GM19025 (cell line): ENCODE results near the gene PRELID1.
"Not testable (repeated sequence)": the region's sequence is repeated elsewhere in the genome, so short reads cannot be mapped to it uniquely, and the experiment has no call there.

Experiments used
- ATAC-seq: cut with Tn5 transposase; IDR thresholded peaks from one replicate; pipeline ENCODE4 v1.9.1; 2021; ENCODE audit warnings: mild to moderate bottlenecking, low read depth, moderate library complexity; ENCODE audit not compliant: unreplicated experiment

The PRELID1 gene

DNA sequence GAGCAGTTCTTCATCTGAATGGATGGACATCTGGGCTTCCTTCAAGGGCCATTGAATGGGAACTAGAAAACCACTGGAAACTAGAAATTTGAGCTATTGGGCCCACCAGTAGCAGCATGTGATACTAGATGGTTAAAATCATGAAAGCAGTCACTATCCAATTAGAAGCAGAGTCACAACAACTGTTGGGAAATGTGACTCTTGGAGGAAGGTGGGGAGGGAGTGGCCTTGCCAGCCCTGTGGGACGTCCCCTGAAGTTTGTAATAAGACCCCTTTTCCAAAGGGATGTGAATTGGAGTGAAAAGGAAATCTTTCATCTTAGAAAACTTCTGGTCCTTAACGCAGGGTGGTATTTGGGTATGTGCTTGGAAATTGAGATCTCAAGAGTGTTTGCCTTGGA is 5.7 kb upstream of the PRELID1 start:
- no peak for ATAC-seq

DNA sequence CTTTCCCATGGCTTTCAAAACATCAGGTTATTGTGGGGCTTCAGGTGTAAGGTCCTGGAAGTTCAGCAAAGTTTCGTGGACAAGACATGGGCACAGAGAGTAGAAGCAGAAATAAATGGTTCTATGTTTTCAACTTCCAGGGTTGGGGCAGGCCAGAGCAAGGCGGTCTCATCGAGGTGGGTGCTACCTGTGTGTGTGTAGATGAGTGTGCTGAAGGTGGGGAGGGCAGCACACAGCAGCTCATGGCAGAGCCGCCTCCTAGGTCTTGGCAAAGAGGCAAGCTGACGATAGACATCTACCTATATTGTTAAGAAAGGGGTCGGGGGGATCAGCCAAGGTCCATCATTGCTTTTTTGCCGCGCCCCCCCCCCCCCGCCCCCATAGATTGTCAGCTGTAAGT is 3.9 kb upstream of the PRELID1 start:
- no peak for ATAC-seq

DNA sequence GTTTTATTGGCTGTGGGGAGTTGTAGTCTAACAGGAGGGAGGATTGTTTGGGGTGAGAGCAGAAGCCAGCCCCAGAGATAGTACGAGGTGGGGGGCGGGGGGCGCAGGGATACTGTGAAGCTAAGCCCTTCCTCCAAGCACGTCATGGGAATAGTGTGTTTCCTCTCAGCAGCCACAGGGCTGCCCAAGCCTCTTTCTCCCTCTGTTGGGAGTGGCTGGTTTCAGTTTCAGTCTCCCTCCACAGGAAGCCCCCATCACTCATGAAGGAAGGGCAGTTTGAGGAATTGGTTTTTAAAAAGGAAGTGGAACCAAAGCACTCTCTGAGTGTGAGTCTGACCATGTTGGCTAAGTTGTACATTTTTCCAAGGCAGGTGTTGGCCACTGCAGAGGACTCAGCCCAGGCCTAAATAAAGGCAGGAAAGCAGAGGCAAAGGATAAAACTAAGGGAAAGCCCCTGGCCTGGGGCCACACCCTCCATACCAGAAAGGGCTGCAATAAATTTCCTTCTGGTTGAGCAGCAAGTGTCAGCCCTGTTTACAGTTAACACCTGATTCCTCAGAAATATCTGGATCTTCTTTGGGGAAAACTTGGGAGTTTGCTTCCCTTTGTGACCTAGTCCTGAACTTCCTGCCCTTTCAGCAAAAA is 3.2 kb upstream of the PRELID1 start:
- ATAC-seq, result peak; percentile 31

DNA sequence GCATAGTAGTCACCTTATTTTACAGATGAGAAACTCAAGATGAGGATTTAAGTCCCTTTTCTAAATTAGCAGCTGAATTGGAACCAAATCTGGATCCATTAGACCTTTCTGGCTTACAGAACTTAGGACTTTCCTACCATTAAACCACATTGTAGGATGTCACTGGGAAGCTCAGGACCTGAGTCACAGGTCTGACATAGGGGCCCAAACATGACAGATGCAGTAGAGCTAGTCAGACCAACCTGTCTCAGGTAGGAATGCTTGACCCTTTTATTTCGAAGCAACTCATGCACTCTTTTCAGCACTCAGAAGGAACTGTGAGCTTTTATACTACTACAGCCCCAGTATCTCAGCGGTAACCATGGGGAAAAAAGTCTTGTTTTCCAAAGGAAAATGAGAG is 2.6 kb upstream of the PRELID1 start:
- ATAC-seq, result no peak

DNA sequence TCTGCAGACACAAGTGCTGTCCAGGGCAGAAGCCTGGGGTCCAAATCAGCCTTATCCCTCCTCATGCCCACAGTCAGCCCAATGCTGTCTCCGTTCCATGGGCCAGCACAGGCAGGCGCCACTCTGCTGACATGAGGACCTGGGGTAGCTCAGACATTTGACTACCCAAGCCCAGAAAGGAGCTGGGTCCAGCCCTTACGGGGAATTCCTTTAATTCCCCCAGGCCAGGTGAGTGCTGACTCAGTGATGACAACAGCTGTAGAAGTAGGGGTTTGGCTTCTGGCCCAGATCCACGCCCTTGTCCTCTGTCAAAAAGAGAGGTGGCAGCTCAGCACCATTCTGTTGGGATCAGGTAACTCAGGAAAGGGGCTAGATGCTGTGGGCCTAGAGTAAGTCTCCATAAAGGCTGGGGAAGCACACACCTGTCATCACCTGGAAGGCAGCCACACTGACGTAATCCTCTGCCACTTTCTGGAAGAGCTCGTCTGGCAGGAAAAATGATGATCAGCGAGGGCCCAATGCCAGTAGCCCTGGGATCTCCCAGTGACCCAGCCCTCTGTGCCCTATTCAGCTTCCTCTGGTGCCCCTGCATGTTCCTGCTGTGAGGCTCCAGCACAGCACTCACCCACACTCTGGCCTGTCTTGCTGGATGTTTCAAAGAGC is 2.0 kb upstream of the PRELID1 start:
- ATAC-seq, result no peak

DNA sequence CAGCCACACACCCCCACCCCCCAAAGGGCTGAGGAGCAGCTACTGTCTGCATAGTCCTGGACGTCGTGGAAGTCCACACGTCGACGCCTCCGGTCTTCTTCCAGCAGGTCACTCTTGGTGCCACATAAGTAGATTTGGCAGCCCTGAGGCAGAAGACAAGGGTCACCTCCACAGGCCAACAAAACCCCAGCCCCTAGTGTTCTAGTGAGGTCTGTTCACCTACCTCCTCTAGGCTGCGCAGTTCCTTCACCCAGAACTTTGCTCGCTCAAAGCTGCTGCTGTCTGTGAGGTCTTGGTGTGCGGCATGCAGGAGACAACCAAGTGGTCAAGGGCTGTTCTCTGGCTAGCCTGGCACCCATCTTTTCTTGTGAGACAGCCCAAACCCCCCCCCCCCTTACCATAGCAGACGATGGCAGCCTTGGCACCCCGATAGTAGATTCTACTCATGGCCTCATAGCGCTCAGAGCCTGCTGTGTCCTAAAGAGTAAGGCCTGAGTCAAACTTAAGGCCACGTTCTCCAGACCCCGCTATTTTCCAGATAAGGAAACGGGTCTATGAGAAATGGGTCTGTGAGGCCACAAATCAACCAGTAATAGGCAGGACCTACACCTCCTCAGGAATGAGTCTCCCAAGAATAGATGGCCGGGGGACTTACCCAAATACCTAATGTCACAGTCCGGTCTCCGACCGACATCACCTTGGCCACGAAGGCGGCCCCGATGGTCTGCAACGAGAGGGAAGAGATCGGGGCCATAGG is 1.1 kb upstream of the PRELID1 start:
- ATAC-seq, result no peak

DNA sequence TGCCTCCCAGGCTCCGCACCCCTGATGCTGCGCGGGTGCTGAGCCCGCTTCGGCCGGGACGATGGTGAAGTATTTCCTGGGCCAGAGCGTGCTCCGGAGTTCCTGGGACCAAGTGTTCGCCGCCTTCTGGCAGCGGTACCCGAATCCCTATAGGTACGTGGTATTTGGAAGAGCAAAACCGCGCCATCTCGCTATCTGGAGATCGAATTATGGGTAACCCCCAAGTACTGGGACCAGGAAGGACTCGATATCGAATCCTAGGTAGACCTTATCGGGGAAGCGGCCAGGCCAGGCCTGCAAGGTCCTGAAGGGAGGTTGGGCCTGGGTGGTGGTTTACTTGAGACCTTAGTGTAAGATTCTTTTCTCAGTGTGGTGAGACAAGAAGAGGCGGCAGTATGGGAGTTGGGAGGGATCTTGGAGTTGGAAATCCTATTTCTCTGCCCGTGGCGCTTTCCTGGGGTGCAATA is 359 bp downstream of the PRELID1 start:
- peak; percentile 3 for ATAC-seq

DNA sequence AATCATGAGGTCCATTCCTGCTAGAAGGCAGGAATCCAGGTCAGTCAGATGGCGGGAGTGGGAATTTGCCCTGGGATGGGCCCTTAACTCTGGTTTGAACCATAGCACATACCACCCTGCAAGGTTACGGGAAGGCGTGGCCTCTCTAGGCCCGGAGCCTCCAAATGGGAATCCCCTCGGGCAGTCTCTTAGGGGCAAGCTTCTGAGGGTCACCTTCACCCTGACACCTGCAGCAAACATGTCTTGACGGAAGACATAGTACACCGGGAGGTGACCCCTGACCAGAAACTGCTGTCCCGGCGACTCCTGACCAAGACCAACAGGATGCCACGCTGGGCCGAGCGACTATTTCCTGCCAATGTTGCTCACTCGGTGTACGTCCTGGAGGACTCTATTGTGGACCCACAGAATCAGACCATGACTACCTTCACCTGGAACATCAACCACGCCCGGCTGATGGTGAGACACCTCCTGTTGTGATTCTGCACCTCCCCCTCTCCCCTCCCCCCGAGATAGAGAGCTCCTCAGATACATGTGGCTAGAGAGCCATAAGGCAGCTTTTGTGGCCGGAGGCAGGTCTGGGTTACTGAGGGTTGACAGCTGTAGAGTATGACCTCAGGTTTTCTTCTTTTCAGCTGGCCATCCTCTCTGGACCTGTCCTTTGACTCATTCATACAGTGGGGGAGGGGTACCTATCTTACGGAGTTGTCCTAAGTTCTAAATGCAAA is 957 bp downstream of the PRELID1 start:
- ATAC-seq, result no peak

DNA sequence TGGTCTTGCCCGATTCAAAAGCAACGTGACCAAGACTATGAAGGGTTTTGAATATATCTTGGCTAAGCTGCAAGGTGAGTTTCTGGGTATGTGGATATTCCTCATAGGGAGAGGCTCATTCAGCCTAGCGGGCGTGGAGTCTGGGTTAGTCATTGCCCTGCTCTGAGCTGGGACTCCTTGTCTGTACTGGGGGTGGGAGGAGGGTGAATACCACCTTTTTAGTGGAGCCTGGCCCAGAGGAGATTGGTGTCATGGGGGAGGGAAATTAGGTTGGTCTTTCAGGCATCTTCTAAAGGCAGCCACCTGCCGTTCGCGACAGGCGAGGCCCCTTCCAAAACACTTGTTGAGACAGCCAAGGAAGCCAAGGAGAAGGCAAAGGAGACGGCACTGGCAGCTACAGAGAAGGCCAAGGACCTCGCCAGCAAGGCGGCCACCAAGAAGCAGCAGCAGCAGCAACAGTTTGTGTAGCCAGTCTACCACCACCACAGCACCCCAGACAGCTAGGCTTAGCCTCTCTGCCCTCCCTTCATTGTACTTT is 2.6 kb downstream of the PRELID1 start:
- not testable (repeated sequence) for ATAC-seq

DNA sequence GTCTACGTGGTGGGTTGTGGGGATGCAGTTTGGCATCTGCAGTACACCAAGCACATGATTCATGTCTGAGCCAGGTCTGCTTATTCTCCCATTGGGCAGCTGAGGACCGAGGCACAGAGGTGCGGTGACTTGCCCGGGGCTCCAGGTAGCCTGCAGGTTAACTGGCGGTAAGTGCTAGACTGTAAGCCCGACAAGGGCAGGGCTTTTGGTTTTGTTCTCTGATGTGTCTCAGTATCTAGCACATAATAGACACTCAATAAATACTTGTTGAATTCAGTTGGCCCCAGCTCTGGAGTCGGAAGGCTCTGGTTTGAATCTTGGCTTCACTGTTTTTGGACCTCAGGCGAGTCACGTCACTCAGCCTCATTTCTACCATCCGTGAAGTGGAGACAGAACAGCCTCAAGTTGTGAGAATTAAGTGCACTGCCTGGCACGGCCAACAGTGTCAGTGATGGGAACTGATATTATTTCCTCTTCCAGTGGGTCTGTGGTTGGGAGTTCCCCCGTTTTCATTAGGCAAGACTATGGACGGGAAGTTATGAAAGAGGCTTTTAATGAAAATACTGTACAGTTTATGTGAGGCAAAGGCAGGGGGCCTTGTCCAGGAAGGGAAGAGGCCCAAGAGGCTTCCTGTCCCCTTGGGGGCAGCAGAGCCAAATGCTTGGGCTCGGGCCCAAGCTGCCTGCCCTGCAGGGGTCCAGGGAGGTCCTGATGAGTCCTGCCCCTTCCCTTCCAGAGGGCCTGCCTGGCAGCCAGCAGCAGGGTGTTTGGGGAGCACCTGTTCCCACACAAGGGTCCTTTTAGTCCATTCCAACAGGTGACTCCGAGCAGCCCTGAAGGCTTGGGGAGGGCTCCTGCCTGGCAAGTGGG is 3.3 kb downstream of the PRELID1 start:
- ATAC-seq, result no peak

DNA sequence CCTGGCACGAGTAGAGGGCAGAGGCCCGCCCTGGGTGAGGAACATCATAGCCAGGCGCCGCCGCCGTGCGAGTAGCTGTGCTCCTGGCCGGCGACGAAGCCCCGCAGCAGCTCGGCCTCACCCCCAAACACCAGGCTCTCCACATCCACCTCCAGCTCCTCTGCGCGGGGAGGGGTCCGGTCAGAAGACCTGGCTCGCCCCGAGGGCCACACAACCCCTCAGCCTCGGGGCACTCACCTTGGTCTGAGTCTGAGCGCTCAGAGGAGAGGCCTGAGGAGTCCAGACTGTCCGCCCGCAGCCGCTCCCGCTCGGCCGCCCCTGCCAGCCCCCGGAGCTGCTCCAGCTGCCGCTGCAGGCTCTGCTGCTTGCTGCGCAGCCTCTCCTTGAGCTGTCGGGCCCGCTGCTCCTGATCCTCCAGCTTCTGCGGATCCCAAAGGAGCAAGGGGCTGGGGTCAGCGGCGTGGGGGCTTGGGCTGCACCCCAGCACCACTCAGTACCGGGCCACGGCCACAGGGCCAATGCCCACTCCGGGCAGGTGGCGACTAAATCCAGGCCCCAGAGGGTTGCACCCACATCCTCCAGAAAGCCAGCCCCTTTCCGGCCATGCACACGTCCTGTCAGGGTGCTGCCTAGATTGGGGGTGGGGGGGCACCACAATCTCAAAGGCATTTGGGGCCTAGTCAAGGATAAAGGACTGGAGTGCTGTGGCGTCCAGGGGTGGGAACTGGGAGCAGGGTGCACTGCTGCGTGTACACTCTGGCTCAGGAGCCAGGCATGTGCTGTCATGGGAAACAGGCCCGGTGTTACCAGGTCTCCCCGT is 4.2 kb downstream of the PRELID1 start:
- ATAC-seq, result no peak

DNA sequence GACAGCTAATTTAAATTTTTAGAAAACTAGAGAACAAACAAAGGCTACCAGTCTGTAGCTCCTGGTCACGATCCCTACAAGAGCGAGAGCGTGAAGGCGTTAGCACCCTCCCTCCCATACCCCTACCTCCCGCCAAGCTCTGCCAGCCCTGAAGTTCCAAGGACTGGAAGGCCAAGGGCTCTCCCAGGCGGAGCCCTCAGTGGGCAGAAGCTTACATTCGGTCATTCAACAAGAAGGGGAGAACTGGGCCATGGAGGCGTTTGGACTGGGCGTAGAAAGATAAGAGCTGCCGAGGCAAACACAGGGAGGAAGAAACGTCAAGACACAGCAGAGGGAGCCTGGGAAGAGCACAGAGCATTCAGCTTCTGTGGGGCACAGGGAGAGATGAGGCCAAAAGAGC is 5.1 kb downstream of the PRELID1 start:
- ATAC-seq, result no peak

DNA sequence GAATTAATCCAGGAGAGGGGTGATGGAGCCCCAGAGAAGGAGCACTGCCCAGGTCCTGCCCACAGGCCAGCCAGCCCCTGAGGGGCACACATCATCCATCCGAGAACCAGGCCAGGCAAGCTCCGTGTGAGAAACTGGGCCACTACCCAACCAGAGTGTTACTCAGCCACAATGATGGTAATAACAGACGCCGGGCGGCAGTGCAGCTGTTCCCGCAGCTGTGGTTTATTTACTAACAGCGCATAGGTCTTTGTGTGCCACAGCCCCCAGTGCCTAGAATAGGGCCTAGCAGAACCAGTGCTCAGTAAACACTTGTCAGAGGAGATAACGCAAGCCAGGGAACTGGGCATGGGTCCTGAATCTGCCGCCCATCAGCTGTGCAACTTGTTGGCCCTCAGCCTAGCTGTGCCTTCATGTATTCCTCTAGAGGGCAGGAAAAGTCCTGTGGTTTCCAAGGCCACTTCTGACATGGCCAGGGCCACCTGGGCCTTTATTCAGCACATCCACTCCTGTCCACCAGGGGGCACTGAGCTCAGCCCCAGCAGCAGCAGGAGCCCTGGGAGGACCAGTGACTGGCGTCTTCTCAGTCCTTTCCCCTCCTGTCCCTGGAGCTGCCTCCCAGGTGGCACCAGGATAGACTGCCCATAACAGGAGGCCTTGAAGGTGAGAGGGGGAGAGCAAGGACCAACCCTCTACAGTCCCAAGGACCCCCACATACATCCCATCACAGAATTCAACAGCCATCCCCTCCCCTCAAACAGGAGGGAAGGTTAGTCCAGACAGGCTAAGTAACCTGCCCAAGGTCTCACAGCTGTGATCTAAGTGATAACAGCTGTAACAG is 6.0 kb downstream of the PRELID1 start:
- no peak for ATAC-seq

DNA sequence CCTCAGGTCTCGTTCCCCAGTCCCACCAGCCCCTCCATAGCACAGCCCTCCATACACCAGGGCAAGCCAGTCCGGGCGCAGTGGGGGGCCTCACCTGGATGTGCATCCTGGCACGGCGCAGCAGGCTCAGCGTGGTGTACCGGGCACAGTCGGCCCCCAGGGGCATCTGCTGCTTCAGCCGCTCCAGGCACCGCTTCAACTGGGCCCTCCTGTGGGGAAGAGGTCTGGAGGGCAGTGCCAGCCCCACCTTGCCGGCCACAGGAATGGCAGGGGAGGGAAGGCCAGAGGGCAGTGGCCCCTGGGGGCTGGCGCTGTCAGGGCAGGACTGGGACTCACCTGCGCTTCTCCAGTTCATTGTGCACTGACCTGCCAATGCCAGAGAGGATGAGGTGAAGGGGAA is 6.7 kb downstream of the PRELID1 start:
- ATAC-seq, result no peak

DNA sequence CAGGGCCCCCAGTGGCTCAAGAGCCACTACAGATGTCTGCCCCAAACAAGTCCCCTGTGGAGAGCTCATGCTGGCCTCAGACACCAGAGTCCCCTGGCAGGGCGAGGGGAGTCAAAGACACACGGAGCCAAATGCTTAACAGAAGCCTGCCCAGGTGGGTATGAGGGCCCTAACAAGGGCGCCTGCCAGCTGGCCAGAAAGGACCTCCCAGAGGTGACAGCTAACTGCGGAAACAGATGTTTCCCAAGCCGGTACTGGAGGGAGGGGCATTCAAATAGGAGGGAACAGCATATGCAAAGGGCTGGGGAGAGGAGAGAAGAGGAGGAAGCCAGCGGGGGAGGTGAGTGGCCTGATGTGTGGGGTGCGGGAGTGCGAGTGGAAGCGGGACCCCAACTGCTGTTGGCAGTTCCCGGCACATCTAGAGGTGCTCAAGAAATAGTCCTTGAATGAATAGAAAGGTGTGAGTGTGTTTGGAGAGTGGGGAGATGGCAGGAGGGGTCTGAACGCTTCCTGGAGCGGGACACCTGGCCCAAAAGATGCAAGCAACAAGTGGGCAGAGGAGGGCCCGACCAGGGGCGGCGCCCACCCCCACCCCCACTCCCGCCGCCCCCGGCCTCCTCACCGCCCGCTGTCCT is 7.3 kb downstream of the PRELID1 start:
- ATAC-seq, result no peak

DNA sequence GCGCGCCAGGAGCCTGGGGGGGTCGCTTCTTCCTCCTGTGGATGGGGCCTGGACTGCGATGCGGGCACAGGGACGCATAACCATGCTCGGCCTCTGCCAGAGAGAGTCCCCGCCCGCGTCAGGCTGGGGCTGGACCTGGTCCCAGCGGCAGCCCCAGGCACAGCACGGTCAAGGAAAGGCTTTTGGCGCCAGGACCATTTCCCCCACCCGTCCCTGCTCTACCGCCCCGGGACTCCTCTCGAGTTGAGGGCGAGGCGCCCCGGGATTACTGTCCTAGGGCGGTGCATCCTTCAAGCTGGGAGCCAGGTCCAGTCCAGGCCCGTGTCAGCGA is 7.8 kb downstream of the PRELID1 start:
- ATAC-seq, result no peak

DNA sequence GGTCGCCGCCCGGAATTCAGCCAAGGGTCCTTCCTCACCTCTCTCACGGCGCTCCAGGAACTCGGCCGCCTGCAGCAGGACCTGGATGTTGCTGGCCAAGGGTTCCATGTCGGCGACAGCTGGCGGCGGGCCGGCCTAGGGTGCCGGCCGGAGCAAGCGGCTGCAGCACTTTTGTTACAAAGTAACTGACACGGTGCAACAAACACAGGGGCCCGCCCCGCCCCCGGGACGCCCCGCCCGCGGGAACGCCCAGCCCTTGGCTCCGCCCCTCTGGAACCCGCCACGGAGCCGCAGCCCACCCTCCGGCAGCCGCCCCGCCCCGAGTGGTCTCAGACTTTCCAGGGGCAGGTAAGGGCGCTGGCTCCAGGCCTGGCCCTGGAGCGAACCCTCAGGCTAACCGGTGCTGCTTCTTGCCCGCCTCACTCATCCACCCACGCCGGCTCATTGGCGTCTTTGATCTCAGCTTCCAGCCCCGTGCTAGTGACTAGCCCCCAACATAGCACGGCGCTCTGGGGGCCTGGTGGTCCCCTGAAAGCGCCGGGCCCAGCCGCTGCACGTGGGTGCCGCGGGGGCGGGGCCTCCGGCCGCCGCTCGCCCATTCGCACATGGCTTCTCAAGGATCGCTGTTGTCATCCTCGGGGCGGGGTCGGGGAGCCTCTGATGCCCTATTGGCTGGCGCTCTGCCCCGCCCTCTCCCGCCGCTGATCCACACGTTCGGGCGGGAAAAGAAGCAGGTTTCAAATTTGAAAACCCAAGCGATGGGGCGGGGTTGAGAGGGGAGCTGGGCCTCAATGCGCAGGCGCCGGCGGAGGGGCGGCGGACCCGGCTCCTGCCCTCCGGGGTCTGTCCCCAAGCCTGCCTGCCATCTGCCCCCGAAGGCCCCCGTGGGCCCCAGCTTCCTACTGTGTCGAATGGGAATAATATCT is 8.4 kb downstream of the PRELID1 start, which contains the start of gene MXD3:
MXD3 (minus strand) TSS at position 176 of the 926 bp plus-strand sequence; CDS start at position 108, 68 bp downstream.
- ATAC-seq, result peak; percentile 82
